NCI-H748 treated with DMSO at 0.1 percent for 48 hours (cell line): ENCODE data around the gene SYNGAP1.
A peak's percentile ranks its signal among the peaks of the same experiment; 100 is the strongest.

ENCODE experiments used
- DNase-seq: peaks from one replicate; lab custom pipeline; 2025; lab: John Stamatoyannopoulos, UW

Gene SYNGAP1

DNA sequence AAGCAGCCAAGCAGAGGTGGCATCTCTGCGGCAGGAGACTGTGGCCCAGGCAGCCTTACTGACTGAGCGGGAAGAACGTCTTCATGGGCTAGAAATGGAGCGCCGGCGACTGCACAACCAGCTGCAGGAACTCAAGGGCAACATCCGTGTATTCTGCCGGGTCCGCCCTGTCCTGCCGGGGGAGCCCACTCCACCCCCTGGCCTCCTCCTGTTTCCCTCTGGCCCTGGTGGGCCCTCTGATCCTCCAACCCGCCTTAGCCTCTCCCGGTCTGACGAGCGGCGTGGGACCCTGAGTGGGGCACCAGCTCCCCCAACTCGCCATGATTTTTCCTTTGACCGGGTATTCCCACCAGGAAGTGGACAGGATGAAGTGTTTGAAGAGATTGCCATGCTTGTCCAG is 15.0 kb upstream of the SYNGAP1 start:
- no peak for DNase-seq

DNA sequence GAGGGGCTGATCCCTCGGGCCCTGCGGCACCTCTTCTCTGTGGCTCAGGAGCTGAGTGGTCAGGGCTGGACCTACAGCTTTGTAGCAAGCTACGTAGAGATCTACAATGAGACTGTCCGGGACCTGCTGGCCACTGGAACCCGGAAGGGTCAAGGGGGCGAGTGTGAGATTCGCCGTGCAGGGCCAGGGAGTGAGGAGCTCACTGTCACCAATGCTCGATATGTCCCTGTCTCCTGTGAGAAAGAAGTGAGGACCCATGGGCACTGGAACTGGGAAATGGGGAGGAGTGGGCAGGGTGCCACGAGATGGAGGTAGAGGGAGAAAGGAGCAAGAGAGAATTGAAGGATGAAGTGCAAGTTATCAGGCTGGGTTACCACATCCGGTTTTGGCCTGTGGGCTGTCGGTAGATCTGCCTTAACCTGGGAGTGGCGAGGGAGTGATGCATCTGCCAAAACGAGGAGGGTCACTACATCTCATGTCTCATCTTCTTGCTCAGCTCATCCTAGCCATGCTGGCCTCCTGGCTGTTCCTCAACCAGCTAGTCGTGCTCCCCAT is 14.4 kb upstream of the SYNGAP1 start:
- DNase-seq, result no peak

DNA sequence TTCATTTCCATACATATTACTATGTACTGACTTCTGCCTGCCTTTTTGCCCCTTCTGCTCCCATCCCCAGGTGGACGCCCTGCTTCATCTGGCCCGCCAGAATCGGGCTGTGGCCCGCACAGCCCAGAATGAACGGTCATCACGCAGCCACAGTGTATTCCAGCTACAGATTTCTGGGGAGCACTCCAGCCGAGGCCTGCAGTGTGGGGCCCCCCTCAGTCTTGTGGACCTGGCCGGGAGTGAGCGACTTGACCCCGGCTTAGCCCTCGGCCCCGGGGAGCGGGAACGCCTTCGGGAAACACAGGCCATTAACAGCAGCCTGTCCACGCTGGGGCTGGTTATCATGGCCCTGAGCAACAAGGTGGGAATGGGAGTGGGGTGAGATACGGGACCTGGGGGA is 13.7 kb upstream of the SYNGAP1 start:
- DNase-seq, result no peak

DNA sequence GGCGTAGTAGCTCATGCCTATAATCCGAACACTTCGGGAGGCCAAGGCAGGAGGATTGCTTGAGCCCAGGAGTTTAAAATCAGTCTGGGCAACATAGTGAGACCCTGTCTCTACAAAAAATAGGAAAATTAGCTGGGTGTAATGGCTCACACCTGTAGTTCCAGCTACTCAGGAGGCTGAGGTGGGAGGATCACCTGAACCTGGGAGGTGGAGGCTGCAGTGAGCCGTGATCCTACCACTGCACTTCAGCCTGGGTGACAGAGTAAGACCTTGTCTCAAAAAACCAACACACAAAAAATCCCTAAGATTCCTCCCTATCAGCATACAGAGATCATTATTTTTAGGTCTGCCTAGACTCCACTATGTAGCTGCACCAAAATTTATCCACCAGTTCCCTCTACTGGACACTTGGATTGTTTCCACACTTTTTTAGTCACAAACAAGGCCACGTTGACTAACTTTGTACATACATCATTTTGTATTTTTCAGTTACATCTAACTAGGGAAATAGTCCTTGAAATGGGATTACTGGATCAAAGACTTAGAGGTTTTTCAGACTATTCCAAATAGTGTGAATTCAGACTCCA is 12.6 kb upstream of the SYNGAP1 start:
- DNase-seq, result no peak

DNA sequence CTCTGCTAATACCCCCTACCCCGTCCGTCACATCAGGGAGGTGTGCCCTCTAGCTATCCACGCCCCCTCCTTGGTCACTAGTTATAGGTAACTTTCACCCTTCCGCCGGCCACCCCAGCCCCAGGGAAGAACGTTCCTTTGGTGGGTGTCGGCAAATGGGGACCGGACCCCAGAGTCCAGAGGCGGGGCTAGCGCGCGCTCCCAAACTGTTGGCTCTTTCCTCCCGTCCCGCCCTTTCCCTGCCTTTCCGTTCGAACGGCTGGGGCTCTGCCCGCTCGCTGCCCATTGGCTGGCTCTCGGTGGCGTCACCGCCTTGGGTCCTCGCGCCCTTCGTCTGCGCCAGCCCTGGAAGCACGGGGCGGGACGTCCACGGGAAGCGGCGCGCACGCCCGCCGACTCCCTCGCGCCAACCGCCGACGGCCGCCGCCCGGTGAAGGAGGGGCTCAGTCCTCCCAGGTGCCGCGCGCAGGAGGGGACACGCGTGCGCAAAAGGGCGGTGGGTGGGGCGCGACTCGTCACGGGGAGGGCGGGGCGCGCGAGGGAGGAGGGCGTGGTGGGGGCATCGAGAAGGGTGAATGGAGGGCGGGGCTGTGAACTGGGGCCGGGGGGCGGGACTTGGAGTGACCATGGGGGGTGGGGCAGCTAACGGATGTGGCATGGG is 9.7 kb upstream of the SYNGAP1 start:
- peak; percentile 97 for DNase-seq

DNA sequence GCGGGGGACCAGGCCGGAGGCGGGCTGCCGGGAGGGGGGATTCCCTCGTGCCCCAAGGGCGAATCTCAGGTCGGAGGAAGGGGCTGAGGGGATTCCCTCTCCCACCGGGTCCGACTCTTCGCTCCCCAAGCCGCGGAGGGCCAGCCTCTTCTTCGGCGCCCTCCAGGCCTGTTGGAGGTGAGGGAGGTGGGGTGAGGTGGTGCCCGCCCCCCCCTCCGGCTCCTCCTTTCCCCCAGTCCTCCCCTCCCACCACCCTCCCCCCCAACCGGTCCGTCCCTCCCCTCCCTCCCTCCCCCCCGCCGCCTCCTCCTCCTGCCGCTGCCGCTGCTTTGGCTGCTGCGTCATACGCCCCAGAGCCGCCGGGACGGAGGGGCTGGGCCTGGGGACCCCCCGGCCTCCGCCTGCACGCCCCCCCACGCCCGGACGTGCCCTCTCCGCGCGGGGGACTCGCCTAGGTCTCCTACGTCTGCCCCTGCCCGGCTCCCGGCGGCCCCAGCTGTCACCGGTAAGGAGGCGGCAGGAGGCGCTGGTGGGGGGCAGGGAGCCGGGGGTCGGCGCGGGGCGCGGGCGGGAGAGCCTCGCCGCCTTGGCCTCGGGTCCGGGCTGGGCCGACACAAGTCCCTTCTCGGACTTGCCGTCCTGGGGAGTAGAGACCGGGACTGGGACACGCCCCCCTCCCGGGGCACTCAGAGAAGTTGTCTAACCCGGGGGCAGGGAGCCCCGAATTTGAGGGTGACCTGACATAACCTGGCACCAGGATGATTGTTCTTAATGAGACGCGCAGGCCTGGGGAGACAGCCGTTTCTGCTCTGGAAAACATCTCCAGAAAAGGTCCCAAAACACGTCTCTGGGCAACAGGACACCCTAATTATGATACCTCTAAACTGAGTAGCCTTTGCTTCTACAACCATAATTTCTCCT is 8.9 kb upstream of the SYNGAP1 start, which contains the start of gene PHF1:
TSS of gene PHF1 (plus strand) at position 304 of the 921 bp plus-strand sequence. CDS start 1,250 bp downstream, outside the sequence.
- no peak for DNase-seq

DNA sequence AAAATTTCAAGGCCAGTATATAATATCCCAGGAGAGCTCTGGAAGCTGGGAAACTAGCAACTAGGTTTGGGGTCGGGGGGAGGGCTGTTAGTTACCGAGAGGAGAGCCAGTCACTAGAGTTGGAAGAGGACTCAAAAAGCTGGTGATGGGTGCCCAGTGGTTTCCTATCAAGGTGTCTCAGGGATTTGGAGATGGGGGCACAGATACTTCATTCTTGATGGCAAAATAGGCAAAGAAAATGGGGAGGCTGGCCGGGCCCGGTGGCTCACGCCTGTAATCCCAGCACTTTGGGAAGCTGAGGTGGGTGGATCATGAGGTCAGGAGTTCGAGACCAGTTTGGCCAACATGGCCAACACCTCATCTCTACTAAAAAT is 8.2 kb upstream of the SYNGAP1 start:
- DNase-seq, result no peak

DNA sequence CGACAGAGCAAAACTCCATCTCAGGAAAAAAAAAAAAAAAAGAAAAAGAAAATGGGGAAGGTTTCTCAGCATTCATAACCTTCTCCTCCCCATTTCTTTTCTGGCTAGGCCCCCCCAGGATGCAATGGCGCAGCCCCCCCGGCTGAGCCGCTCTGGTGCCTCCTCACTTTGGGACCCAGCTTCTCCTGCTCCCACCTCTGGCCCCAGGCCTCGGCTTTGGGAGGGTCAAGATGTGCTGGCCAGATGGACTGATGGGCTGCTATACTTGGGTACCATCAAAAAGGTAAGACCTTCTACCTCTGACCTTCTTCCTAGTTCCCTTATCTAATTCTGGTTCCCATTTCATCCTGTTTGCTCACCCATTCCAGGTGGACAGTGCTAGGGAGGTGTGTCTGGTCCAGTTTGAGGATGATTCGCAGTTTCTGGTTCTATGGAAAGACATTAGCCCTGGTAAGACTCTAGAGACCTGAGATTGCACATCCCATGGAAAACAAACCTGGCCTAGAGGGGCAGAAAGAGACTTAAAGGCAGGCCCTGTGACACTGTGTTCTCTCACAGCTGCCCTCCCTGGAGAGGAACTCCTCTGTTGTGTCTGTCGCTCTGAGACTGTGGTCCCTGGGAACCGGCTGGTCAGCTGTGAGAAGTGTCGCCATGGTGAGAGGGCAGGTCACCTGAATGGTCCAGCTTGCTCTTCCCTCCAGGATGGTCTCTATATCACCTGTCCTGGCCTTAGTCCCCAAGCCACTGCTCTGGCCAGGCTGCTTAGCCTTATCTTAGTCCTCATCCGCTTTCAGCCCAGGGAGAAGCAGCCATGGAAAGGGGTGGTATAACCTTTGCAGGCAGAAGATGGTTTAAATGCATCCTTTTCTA is 7.5 kb upstream of the SYNGAP1 start:
- no peak for DNase-seq

DNA sequence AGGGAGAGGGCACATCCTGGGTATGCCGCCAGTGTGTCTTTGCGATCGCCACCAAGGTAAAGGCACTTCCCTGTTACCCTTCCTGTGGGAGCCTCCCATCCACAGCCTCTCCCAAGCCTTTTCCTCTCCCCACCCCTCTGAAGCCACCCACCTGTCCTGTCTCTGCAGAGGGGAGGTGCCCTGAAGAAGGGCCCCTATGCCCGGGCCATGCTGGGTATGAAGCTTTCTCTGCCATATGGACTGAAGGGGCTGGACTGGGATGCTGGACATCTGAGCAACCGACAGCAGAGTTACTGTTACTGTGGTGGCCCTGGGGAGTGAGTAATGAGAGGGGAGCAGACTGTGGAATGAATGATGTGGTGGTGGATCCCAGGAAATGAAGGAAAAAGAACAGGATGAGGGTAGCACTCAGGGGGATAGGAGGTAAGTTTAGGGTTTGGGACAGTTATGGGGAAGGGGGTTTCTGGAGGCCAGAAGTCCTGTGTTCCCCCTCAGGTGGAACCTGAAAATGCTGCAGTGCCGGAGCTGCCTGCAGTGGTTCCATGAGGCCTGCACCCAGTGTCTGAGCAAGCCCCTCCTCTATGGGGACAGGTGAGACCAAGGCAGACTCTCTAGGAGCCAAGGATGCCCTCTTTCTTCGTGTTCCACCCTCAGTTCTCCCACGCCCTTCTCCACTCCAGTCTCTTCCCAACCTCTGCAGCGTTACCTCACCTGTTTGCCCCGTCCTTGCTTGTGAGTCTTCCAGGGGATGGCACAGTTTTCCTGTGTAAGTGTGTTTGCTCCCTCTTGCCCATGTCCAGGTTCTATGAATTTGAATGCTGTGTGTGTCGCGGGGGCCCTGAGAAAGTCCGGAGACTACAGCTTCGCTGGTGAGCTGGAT is 6.4 kb upstream of the SYNGAP1 start:
- no peak for DNase-seq

DNA sequence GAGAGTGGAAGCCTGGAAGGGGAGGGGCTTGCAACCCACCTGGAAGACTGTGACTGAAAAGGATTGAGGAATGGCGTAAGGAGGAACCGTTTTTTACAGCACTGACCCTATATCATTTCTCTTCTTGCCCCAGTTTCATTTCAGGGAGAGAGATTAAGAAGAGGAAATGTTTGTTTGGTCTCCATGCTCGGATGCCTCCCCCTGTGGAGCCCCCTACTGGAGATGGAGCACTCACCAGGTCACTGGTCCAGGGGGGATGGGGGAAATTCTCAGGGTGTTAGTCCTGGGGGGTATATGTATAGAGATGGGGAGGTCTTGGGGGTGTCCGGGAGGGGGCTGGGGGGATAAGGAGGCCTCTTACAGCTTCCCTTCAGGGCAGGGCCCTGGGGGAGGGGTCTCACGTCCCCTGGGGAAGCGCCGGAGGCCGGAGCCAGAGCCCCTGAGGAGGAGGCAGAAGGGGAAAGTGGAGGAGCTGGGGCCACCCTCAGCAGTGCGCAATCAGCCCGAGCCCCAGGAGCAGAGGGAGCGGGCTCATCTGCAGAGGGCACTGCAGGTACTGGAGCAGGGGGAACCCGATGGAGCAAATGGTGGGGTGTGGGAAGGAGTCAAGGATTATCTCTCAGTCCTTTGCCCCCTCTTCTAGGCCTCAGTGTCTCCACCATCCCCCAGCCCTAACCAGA is 5.1 kb upstream of the SYNGAP1 start:
- DNase-seq, result no peak

DNA sequence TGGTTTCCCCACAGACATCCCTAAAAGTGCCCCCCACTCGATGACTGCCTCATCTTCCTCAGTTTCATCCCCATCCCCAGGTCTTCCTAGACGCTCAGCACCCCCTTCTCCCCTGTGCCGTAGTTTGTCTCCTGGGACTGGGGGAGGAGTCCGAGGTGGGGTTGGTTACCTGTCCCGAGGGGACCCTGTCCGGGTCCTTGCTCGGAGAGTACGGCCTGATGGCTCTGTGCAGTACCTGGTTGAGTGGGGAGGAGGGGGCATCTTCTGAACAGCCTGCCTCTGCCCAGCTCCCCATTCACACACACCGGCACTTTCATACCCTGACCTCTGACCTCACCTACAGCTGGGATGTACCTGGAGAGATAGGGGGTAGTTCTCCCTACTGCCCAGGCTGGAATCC is 4.0 kb upstream of the SYNGAP1 start:
- no peak for DNase-seq

DNA sequence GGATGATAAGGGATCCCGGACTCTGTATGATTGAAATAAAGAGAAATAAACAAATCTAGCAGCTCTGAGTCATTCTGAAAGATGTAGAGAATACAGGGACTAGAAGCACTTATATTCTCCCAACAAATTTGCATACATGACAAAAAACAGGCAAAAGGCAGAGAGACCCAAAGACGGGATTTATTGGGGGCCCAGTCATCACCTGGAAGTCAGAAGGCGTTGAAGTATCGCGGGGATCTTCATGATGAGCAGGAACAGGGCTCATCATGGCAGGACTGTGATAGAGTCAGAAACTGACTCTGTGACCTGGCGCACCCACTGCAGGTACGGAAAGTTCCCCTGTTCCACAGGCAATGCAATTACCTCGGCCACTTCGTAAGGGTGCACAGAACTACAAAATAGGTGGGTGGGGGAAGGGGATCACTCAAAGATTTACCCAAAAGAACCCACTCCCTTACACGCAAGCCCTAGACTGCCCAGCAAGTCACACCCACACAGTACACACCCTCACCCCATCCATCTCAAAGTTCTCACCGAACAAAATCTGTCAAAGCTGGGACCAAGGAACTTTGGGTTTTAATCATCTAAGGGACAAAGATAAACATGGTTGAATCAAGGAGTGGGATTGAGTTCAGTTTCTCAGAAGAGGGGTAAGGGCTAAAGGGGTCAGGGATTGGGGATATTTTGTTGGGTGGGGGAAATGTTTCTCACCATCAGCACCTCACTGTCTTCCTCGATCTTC is 3.3 kb upstream of the SYNGAP1 start:
- DNase-seq, result no peak

DNA sequence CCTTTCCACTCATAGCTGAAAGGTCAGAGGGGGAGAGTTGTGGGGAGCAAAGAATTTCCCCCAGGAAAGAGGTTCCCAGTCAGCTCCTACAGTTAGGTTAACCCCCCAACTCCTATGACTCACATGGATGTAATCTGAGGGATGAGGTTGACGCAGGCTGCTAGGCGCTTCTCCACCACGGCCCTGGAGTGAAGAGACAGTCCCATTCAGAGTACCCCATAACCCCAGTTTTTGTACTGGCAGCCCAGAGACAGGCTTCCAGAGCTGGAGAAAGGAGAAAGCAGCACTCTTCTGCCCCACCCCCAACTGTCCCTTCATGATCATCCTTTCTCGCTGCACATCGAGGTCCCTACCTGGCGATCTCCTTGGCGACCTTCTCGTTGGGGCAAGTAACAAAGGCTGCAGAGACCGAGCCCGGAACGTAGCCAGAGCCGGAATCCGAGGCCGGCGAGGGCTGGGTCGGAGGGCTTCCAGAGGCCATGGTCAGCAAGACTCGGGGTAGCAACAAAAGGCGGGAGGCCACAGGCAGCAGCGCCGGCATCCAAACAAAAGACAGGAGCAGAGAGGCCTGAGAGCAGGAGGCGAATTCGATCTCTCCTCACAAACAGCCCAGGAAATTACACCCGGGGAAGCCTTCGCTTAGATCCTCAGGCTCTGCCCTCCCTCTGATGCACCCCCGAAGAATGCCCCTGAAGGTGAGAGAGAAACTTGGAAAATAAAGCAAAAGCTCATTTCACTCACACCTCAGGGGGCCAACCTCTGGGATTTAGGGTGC is 2.5 kb upstream of the SYNGAP1 start:
- DNase-seq, result peak; percentile 66

DNA sequence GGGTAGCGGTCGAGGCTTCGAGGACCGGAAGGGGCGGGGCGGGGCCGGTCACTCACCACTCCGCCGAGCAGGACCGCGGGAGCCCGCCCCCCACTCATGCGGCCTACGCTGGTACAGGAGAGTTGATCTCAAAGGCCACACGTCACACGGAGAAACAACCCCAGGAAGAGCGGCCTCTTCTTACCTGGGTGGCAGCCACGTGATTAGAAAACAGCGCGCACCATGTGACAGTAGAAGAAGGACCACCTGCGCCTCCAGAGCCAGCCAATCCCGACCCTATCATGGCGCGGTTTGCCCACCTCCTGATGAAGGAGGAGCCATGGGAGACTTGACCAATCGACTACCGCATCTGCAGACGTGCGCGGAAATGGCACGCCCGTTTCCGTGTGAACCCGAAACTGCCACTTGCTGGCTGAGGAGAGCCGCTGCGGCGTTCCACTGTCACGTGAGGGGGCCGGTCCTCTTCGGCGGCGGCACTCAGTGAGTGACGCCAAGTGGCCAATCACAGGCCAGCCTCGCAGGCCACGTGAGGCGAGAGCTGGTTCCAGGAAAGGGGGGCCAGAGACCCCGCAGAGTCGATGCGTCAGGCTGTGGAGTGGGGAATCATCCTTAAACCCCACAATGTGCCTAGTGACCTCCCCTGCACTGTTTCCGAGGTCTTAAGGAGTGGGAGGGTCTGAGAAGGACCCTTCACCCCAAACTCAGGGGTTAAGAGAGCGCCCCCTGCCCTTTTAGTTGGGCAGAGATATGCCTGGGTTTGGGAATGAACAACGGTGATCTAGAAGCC is 1.8 kb upstream of the SYNGAP1 start, which contains the start of gene CUTA:
TSS of gene CUTA (minus strand) at position 205 of the 787 bp plus-strand sequence. CDS start at position 98, 107 bp downstream.
- DNase-seq, result peak; percentile 100

DNA sequence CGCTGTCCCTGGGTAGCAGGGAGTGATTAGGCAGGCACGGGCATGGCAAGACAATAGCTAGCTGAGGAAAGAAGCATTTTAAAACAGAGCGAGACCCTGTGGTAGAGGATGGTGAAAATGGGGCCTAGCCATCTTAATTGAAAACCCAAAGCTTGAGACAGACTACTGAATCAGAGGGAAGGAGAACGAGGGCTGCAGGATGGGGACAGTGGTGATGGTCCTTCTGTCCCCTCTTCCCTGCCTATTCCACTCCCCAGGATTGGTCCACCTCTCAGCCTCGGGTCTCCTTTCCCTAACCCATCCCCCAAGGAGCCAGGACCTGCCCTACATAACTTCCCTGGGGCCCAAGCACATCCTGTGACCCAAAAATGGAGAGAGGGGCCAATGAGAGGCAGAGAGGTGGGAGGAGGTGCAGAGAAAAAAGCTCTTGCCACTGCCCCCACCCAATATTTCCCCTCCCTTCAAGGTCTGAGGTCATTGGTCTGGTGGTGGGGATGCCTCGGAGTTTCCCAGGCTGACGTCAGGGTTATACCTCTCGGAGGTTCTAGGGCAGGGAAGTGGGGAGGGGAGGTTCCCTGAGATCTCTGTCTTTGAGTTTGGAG is 1.1 kb upstream of the SYNGAP1 start:
- no peak for DNase-seq

DNA sequence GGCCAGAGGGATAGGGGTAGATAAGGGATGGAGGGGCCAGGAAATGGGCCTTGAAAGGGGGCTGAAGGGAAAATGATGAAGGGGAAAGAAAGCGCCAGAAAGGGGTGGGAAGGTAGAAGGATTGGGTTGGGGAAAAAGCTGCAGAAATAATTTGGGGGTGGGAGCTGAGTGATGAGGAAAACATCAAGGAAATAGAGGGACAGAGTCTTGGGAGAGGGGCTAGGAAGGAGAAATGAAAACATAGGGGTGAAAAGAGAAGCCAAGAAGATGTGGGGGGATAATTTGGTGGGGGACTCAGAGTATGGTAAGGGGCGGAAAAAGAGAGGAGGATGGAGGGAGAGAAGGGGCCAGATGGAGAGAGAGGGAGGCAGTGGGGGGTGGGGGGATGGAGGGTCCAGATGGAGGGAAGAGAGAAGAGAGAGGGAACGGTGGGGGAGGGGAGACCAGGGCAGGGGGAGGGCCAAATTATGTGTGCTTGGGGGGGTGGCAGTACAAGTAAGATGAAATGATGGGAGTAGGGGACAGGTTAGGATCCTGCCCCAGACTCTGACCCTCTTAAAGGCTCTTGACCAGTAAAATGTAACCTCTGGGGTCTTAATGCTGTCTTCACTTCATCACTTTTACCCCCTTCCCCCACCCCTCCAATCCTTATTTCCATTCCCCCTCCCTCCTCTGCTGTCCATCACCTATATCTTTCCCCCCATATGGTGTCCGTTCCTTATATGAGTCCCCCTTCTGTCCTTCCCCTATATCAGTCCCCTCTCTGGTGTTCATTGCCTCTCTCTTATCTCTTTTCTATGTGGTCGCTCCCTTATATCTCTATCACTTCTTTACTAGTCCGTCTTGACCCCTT is 852 bp downstream of the SYNGAP1 start:
- no peak for DNase-seq
